Measurements from ENCODE around the gene SLC9A7.

SLC9A7 gene

GRCh38 chrX:46758956-46759644 is at the start of gene SLC9A7 (continued):
- TF ChIP-seq ZNF513 (tag by site-specific recombination; IDR thresholded peaks at IDR 0.05) (no peak), ZNF561 (tag by site-specific recombination; IDR thresholded peaks at IDR 0.05; ENCODE audit: borderline replicate concordance) (no peak), PRDM1 (tag by site-specific recombination; IDR thresholded peaks at IDR 0.05) (no peak), TSHZ1 (tag by site-specific recombination; IDR thresholded peaks at IDR 0.05; ENCODE audit: borderline replicate concordance) (no peak), ZNF394 (tag by site-specific recombination; IDR thresholded peaks at IDR 0.05; ENCODE audit: borderline replicate concordance) (peak; percentile 27; the same call in 1 of the 2 replicates), RBAK (tag by site-specific recombination; IDR thresholded peaks at IDR 0.05) (no peak), ZNF571 (tag by site-specific recombination; IDR thresholded peaks at IDR 0.05) (no peak), ZNF473 (tag by site-specific recombination; IDR thresholded peaks at IDR 0.05) (no peak), ZSCAN5A (tag by site-specific recombination; IDR thresholded peaks at IDR 0.05) (no peak), YY2 (tag by site-specific recombination; IDR thresholded peaks at IDR 0.05) (no peak), ZNF211 (tag by site-specific recombination; IDR thresholded peaks at IDR 0.05; ENCODE audit: low read depth) (no peak), ZNF398 (tag by site-specific recombination; IDR thresholded peaks at IDR 0.05) (no peak), ZBTB26 (tag by site-specific recombination; optimal IDR thresholded peaks at IDR 0.05) (peak; percentile 27), PATZ1 (tag by site-specific recombination; IDR thresholded peaks at IDR 0.05) (peak; percentile 37; the same call in 1 of the 2 replicates), ZNF354C (tag by site-specific recombination; IDR thresholded peaks at IDR 0.05; ENCODE audit: borderline replicate concordance, low read depth) (no peak), ZNF416 (tag by site-specific recombination; IDR thresholded peaks at IDR 0.05) (no peak), EGR2 (tag by site-specific recombination; IDR thresholded peaks at IDR 0.05; ENCODE audit: low read depth) (no peak), PRDM4 (tag by site-specific recombination; IDR thresholded peaks at IDR 0.05) (no peak), AEBP2 (tag by site-specific recombination; IDR thresholded peaks at IDR 0.05; ENCODE audit: borderline replicate concordance) (no peak), ZNF366 (tag by site-specific recombination; conservative IDR thresholded peaks at IDR 0.05) (no peak), ZNF146 (tag by site-specific recombination; IDR thresholded peaks at IDR 0.05) (no peak), ZNF292 (tag by site-specific recombination; IDR thresholded peaks at IDR 0.05; ENCODE audit: borderline replicate concordance, low read depth) (no peak), ZNF76 (tag by site-specific recombination; IDR thresholded peaks at IDR 0.05; ENCODE audit: borderline replicate concordance, low read depth) (no peak)
